Activated CD4-positive, CD25-positive, alpha-beta regulatory T cell treated with anti-CD3 and anti-CD28 coated beads, Interleukin-2, amount 50 U/mL, for 16 hours (primary cell): ENCODE results near the gene CHPF2.

Source experiments
- DNase-seq: peaks from one replicate; pipeline ENCODE4 v3.0.0-alpha.2; 2020; ENCODE audit warnings: low read depth, low spot score

Gene CHPF2

DNA sequence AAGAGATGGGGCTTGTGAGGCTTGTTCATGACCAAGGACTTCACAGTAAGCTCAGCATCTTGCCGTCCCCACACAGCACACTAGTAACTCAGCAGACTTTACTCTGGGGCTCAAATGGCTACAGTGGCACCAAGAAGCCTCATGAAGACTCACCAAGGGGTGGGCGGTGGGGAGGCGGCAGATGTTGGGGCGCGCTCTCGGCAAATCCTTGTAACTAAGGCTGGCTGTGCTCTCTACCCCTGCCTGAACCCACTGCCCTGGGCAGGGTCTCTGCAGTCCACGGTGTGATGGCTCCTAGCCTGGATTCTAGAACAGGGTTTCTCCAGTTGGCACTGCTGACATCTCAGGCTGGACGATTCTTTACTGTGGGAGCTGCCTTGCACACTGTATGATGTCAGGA lies 28.6 kb downstream of the CHPF2 start:
- DNase-seq = no peak

DNA sequence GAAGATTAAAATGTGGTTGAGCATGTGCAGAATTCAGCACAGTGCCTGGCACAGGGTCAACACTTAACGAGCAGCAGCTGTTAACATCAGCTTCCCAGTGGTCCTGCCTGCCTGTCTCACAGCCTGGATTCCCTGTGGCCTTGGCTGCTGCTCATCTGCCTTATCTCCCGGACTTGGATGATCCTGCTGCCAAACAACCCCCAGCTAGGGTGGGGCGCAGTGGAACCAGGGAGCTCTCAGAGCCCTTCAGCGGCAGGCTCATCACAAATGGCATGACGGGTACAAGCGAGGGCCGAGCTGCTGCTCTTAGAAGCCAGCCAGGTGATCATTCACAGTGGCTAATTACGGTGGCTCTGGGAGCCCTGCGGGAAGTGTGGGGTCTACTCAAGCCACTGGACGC lies 29.2 kb downstream of the CHPF2 start:
- no peak for DNase-seq

DNA sequence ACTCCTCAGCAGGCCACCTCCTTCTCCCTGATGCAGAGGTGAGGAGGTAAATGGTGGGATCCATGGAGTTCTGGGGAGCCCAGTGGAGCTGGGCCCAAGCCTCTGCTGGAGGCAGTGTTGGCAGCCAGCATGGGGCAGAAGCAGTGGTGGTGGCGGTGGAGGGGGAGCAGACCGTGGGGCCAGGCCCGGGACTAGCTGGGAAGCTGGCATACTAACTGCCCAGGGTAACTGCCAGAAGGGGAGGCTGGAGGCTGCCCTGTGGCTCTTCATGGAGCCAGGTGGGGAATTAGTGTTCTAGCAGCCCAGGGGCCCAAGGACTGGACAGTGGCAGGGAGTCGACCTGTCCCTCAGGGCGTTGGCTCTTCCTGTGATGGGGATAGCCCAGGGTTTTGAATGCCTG lies 32.3 kb downstream of the CHPF2 start:
- DNase-seq = no peak

DNA sequence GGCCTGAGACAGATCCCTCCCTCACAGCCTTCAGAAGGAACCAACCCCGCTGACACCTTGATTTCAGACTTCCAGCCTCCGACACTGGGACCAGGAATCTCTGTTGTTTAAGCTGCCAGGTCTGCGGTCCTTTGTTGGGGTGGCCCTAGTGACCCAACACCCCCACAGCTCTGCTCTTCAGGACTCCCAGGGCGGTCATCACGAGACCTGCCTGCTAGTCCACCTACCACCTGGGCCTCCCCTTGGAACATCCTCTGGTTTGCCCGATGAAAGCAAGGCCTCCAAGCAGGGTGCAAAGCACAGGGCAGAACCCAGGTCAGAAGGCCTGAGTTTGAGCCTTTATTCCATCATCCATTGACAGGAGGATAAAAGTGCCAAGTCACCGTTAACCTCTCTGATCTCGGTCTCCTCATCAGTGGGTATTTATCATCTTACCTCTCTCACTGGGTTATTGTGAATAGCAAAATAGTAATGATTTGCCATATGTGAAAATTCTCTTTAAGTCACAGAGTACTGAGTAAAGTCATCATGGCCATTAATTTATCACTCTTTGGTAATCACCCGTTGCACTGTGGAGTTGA lies 33.2 kb downstream of the CHPF2 start:
- DNase-seq = no peak

DNA sequence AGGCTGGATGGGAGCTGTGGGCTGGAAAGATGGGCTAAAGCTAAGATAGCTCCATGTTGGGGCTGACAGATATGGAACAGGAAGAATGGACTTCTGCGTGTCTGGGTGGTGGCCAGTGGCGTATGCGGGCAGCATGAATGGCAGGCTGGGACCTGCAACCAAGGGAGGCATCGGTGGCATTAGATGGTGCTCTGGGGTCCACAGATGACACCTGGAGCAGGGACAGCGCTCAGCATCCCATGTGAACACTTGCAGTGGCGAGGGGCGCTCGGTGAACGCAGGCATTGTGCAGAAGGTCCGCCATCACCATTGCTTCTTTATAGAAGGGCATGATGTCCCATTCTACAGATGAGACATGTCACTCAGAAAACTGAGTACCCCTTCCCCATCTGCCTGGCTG lies 37.2 kb downstream of the CHPF2 start:
- DNase-seq = no peak

DNA sequence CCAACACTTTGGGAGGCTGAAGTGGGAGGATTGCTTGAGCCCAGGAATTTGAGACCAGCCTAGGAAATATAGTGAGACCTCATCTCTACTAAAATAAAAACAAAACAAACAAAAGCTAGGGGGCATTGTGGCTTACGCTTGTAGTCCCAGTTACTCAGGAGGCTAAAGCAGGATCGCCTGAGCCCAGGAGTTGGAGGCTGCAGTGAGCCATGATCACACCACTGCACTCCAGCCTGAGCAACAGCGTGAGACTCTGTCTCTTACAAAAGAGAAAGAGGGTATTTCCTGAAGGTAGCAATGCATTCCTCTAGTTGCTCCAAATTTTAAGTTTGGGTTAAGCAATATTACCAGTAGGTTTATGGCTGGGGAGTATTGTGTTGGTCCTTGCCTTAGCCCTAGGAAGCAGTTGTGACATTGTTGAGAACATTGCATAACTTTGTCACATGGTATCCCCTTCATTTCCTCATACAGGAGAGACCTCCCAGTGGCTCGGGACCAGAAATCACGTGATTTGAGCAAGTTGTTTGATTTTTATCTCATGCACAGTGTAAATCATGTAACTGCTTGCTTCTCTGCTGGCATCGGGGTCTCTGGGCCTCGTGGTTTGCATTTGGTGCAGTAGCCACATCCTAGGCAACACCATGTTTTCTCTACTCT lies 39.5 kb downstream of the CHPF2 start:
- DNase-seq = no peak

DNA sequence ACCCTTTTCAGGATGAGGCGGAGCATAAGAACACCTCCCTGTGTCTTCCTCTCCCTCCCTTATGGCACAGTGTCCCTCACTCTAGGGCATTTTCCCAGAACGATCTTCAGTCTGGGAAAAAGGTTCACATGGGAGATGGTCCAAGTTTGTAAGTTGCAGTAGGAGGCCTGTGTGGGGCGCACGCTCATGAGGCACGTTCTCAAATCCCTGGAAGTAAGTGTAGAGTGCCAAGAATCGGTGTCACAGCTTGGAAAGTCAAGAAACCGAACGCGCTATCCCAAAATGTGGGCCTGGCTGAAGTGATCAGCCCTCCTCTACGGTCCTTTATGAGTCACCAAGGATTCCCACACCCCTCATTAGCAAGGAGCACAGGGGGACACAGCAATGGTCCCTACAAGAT lies 40.1 kb downstream of the CHPF2 start:
- no peak for DNase-seq

DNA sequence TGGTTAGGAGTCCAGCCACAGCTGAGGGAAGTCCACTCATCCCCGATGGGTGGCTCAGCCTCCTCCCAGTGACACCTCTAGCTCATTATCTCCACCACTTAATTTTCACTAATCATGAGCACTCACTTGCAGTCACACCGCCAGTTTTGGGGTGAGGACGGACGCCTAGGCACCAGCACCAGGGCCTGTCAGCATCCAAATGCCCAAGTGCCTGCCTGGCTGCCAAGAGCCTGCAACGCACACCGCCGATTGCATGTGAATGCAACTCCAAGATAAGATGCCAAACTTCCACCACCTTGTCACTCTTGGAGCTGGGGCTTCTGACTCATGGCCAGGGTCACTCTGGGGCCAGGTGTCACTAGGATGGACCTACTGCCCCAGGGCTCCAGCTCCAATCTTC lies 40.6 kb downstream of the CHPF2 start:
- no peak for DNase-seq

DNA sequence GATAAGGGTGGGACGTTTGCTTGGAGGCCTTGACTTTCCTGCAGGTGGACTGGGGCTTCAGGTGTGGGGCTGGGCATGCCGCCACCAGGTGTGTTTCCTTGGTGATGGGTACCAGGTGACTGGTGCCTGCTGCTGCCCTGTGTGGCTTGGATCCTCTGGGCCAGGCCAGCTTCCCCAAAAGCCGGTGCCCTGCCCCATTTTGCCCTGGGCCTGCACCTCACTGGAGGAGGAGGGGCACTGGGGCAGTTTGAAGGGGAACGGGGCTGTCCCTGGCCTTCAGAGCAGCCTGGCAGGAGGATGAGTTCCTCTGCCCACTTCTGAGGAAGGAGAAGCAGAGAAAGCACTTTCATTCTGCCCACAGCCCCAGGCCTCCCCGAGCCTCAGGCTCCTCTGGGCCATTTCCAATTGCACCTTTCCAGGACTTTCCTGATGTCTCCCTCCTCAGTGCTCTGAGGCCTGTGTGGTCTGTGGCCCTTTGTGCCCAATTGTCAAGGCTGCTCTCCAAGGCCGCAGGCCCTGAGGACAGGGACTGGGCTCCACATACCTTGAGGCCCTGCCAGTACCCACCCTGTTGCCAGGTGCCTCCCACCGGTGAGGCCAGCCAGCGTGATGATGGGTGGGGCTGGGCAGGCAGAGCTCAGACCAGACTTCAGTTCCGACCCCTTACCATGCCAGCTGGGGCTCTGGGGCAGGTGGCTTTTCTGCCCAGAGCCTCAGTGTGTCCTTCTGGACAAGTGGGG lies 41.5 kb downstream of the CHPF2 start:
- DNase-seq = no peak

DNA sequence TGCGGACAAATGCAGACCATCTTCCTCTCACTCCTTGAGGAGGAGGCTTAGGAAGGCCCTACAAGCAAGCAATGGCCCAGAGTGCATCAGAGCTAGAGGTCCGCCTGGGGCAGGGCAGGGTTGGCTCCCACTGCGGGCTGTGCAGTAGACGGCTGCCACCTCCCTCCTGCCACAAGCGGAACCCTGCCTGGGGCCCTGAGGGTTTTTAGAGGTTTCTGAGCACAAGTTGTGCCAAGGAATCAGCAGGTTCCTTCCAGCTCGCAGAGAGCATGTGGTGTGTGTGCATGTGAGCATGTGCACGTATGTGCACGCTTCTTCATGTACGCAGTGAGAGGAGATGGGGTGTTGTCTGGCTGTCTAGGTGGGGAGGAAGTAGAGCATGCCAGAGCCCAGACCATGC lies 42.1 kb downstream of the CHPF2 start:
- no peak for DNase-seq

DNA sequence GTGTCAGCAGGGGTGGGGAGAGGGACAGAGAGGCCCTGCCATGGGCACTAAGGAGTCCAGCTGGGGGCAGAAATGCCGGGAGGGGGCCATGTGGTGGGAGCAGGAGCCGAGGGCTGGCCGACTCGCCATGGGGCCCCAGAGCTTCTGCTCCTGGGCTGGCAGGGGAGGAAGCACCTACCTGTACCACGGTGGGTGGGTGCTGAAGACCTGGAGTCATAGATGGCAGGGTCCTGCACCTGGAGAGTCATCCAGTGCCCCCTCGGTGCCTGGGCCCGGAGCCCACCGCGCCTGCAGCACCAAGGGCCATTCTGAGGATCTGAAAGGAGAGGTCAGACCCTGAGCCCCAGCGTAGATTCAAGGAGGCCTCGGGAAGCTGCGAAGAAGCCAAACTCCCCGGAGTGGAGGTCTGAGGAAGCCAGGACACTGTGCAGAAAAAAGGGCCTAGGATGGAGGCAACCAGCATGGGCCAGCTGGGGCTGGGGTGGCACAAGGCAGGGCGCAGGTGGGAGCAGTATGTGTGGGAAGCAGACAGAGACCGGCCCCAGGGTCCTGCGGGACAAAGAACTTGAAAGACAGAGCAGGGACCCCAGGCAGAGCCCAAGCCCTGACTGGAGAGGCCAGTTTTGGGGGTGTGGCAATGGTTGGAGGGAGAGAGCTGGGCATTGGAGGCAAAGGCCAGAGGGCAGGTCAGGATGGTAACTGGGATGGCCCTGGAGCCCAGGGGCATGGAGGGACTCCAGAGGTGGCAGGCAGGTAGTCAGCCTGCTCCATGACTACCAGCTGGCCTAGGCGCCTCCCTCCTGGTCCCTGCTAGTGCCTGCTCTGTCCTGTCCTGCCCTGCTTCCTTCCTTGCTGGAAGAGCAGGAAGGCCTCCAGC lies 42.9 kb downstream of the CHPF2 start:
- no peak for DNase-seq

DNA sequence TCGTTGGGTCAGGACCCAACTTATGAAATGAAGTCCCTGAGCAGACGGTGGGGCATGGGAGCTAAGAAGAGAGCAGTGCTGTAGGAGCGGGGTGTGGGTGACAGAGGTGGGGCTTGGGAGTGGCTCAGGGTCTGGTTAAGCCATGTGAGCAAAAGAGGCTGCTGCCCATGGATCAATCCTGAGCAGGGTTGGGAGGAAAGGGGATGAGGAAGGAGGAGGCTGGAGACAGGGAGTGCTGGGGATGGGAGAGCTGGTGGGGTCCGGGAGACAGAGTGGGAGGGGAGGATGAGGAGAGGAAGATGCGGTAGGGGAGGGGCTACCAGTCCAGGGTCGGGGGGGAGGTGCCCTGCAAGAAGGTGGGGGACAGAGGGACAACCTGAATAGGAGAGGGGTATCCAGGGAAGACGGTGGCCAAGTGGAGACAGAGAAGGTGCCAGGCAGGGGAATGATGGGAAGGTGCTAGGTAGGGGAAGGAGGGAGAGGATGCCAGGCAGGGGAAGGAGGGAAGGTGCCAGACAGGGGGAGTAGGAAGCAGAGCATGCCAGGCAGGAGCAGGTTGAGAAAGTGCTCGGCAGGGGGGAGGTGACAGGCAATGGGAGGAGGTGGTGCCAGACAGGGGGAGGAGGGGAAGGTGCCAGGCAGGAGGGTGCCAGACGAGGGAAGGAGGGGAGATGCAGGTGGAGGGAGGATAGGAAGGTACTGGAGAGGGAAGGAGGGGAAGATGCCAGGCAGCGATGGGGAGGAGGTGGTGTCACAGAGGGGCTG lies 43.7 kb downstream of the CHPF2 start:
- DNase-seq = no peak

DNA sequence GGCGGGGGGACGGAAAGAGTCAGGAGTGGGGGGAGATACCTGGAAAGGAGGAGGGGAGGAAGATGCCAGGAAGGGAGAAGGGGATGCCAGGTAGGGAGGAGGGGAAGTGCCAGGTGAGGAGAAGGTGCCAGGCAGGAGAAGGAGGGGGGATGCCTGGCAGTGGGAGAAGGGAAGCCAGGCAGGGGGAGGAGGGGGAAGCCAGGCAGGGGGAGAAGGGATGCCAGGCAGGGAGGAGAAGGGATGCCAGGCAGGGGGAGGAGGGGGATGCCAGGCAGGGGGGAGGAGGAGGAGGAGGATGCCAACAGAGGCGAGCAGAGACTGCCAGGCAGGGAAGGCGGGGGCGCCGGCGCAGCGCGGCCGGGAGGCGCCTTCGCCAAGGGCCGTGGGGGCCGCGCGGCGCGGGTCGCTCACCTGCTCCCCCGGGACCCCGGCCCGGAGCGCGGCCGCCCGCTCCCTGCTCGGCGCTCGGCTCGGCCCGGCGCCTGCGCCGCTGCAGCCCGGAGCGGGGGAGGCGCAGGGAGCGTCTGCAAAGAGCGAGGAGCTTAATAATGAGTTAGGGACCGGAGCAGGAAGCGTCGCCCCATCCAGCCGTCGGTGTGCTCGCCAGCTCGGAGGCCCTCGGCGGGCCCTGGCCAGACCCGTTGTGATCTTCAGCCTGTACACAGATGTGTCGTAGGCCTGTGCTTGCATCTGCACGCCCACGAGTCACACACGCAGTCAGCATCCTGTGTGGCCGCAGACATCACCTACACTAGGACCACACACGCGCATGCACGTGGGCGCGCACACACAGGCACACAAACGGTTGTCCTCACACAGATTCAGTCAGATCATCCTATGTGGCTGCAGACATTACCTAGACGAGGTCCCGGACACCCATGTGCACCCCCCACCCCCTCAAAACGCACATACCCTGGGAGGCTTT lies 44.6 kb downstream of the CHPF2 start:
- no peak for DNase-seq

DNA sequence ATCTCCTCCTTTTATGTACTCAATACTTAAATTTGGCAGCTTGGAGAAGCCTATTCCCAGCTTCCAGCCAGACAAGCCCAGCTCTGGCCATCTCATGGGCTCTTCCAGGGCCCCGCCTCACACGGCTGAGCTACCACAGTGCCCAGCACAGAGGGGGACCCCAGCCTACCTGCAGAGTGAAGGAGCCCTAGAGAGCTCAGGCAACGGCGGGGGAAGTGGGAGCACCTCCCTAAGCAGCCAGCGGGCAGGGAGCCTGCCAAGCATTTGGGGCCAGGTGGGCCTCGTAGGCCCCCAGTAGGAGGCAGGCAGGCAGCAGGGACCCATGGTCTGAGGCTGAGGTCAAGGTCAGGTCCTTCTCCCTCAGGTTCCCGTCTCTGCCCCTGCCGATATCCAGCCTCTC lies 45.3 kb downstream of the CHPF2 start:
- DNase-seq = no peak

DNA sequence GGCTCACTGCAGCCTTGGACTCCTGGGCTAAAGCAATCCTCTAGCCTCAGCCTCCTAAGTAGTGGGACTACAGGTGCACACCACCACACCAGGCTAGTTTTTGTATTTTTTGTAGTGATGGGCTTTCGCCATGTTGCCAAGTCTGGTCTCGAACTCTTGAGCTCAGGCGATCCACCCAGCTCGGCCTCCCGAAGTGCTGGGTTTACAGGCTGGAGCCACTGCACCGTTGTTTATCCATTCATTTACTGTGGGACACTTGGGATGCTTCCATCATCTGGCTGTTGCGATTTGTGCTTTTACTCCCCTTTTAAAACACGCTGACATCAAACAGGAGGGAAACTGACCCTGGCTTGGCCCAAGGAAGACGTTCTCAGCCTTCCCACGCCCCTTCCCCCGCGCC lies 46.7 kb downstream of the CHPF2 start:
- DNase-seq = no peak

DNA sequence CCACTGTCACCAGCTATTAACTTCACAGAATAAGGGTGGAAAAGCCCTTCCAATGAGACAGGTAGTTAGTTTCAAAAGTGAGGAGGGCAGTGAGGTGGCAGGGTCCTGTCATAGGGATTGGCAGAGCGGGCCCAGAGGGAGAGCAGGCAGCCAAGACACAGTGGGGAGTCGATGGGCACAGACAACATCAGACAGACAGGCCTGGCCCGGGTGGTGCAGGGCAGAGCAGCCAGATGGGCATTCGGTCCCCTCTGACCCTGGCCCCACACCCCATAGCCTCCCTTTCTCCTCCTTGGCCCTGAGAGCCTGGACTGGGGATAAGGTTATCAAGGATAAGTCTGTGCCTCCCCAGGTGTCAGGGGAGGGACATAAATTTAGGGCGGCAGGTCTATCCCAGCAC lies 47.6 kb downstream of the CHPF2 start:
- DNase-seq = no peak

DNA sequence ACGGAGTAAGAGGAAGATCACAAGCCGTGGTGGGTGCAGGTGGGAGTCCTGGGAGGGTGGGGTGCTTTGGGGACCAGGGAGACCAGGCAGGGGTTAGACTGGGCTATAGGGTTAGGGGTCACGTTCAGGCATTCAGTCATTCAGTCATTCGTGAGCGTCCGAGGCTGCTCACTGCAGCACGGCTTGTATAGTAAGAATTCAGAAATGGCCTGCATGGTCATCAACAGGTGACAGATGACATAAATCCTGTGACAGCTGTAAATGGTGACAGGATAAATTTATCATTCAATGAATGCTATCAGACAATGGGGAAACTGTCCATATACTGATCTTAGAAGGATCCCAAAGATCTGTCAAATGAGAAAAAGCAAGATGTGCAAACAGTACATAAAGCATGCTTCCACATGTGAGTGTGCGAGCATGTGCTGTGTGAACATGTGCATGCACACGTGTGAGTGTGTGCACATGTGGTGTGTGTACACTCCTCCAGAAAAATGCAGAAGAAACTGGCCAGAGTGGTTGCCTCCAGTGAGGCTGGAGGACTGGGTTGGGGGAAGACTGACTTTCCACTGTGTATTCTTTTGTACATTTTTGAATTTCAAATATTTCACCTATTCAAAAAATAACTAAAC lies 48.2 kb downstream of the CHPF2 start:
- DNase-seq = no peak

DNA sequence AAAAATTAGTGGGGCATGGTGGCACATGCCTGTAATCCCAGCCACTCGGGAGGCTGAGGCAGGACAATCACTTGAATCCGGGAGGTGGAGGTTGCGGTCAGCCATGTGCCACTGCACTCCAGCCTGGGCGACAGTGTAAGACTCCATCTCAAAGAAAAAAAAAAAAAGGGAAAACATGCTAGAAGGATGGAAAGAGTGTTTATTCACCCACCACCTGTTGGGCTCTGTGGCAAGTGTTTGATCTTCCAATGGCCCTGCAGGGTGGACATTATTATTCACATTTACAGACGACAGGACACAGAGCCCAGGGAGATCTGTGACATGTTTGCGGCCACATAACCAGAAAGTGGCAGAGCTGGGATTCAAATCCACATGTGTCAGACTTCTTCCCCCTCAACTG lies 49.4 kb downstream of the CHPF2 start:
- DNase-seq = no peak

DNA sequence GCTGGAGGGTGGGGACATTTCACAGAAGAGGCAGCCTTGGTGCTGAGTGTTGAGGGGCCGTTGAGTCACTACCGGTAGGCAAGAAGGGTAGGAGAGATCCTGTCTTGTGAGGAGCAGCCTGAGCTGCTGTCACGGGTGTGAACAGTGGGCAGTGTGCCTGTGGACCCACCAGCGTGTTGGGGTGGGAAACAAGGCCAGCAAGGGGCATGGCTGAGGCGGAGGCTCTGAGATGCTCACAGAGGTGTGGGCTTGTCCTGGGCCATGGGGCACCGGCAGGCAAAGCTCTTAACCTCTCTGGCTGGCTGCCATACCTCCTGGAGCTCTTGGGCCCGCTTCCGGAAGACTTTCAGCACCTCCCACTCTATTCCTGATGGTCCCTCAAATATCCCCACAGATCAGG lies 49.8 kb downstream of the CHPF2 start:
- no peak for DNase-seq

DNA sequence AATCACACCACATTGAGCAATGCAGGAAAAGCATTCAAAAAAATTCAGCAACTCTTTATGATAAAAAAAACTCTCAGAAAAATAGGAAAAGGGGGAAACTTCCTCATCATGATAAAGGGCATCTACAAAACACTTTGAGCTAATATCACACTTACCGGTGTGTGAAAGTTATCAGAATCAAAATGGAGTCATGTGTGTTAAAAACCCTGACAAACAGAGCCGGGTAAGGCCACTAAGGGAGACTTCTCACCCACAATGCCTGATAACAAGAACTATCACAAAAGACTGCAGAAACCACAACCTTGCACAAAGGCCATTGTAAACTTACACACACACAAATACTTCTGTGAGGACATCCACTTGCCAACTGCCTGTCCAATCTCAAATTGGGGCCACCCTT lies 51.0 kb downstream of the CHPF2 start:
- no peak for DNase-seq
